ENCODE measurements around the gene INO80B.

DNA sequence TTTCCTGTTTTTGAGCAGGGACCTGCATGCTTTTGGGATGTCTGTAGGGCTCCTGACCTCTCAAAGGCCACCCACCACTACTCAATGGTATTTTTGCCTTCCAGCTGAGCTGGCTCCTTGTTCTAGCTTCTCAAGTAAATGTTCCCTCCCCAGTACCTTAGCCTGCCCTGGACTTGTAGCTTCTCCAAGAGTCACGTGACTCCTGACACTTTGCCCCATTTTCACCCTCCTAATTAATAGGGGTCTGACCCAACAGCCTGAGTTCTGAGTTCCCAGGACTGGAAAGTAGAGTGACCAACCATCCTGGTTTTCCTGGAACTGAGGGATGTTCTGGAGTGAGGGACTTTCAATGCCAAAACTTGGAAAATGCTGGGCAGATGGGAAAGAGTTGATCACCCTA, 40.6 kb downstream of the INO80B start:
- TF ChIP-seq ZBTB8A (IDR thresholded peaks at IDR 0.05; ENCODE audit: partially characterized antibody) (no peak), CHD2 (IDR thresholded peaks at IDR 0.05; ENCODE audit: low read depth, low read length) (no peak), FOXK2 (conservative IDR thresholded peaks at IDR 0.05 in 1 of 2, IDR thresholded peaks at IDR 0.05 in 1 of 2; ENCODE audit: low read depth in 2 of 2) (no peak), NR2C1 (IDR thresholded peaks at IDR 0.05) (no peak), NR2C1 (tag; IDR thresholded peaks at IDR 0.05) (no peak), SP2 (IDR thresholded peaks at IDR 0.05; ENCODE audit: extremely low read depth, low read depth, low read length, poor library complexity, severe bottlenecking) (no peak), NBN (IDR thresholded peaks at IDR 0.05; ENCODE audit: low read depth) (no peak), NFXL1 (CRISPR knock-in tag; IDR thresholded peaks at IDR 0.05) (no peak)
- TF ChIP-seq, protein P1, sequence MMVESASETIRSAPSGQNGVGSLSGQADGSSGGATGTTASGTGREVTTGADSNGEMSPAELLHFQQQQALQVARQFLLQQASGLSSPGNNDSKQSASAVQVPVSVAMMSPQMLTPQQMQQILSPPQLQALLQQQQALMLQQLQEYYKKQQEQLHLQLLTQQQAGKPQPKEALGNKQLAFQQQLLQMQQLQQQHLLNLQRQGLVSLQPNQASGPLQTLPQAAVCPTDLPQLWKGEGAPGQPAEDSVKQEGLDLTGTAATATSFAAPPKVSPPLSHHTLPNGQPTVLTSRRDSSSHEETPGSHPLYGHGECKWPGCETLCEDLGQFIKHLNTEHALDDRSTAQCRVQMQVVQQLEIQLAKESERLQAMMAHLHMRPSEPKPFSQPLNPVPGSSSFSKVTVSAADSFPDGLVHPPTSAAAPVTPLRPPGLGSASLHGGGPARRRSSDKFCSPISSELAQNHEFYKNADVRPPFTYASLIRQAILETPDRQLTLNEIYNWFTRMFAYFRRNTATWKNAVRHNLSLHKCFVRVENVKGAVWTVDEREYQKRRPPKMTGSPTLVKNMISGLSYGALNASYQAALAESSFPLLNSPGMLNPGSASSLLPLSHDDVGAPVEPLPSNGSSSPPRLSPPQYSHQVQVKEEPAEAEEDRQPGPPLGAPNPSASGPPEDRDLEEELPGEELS (CRISPR knock-in tag; IDR thresholded peaks at IDR 0.05; ENCODE audit: borderline replicate concordance) = no peak
- TF ChIP-seq, protein P2, sequence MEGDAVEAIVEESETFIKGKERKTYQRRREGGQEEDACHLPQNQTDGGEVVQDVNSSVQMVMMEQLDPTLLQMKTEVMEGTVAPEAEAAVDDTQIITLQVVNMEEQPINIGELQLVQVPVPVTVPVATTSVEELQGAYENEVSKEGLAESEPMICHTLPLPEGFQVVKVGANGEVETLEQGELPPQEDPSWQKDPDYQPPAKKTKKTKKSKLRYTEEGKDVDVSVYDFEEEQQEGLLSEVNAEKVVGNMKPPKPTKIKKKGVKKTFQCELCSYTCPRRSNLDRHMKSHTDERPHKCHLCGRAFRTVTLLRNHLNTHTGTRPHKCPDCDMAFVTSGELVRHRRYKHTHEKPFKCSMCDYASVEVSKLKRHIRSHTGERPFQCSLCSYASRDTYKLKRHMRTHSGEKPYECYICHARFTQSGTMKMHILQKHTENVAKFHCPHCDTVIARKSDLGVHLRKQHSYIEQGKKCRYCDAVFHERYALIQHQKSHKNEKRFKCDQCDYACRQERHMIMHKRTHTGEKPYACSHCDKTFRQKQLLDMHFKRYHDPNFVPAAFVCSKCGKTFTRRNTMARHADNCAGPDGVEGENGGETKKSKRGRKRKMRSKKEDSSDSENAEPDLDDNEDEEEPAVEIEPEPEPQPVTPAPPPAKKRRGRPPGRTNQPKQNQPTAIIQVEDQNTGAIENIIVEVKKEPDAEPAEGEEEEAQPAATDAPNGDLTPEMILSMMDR (IDR thresholded peaks at IDR 0.05 in 2 of 3, conservative IDR thresholded peaks at IDR 0.05 in 1 of 3; ENCODE audit: insufficient read depth in 2 of 3, low read depth in 1 of 3, low read length in 3 of 3) = no peak
- TF ChIP-seq, protein P3, sequence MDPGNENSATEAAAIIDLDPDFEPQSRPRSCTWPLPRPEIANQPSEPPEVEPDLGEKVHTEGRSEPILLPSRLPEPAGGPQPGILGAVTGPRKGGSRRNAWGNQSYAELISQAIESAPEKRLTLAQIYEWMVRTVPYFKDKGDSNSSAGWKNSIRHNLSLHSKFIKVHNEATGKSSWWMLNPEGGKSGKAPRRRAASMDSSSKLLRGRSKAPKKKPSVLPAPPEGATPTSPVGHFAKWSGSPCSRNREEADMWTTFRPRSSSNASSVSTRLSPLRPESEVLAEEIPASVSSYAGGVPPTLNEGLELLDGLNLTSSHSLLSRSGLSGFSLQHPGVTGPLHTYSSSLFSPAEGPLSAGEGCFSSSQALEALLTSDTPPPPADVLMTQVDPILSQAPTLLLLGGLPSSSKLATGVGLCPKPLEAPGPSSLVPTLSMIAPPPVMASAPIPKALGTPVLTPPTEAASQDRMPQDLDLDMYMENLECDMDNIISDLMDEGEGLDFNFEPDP (CRISPR knock-in tag; IDR thresholded peaks at IDR 0.05) = no peak
- TF ChIP-seq, protein P4, sequence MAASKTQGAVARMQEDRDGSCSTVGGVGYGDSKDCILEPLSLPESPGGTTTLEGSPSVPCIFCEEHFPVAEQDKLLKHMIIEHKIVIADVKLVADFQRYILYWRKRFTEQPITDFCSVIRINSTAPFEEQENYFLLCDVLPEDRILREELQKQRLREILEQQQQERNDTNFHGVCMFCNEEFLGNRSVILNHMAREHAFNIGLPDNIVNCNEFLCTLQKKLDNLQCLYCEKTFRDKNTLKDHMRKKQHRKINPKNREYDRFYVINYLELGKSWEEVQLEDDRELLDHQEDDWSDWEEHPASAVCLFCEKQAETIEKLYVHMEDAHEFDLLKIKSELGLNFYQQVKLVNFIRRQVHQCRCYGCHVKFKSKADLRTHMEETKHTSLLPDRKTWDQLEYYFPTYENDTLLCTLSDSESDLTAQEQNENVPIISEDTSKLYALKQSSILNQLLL (CRISPR knock-in tag; IDR thresholded peaks at IDR 0.05; ENCODE audit: borderline replicate concordance) = no peak
- TF ChIP-seq, protein P5, sequence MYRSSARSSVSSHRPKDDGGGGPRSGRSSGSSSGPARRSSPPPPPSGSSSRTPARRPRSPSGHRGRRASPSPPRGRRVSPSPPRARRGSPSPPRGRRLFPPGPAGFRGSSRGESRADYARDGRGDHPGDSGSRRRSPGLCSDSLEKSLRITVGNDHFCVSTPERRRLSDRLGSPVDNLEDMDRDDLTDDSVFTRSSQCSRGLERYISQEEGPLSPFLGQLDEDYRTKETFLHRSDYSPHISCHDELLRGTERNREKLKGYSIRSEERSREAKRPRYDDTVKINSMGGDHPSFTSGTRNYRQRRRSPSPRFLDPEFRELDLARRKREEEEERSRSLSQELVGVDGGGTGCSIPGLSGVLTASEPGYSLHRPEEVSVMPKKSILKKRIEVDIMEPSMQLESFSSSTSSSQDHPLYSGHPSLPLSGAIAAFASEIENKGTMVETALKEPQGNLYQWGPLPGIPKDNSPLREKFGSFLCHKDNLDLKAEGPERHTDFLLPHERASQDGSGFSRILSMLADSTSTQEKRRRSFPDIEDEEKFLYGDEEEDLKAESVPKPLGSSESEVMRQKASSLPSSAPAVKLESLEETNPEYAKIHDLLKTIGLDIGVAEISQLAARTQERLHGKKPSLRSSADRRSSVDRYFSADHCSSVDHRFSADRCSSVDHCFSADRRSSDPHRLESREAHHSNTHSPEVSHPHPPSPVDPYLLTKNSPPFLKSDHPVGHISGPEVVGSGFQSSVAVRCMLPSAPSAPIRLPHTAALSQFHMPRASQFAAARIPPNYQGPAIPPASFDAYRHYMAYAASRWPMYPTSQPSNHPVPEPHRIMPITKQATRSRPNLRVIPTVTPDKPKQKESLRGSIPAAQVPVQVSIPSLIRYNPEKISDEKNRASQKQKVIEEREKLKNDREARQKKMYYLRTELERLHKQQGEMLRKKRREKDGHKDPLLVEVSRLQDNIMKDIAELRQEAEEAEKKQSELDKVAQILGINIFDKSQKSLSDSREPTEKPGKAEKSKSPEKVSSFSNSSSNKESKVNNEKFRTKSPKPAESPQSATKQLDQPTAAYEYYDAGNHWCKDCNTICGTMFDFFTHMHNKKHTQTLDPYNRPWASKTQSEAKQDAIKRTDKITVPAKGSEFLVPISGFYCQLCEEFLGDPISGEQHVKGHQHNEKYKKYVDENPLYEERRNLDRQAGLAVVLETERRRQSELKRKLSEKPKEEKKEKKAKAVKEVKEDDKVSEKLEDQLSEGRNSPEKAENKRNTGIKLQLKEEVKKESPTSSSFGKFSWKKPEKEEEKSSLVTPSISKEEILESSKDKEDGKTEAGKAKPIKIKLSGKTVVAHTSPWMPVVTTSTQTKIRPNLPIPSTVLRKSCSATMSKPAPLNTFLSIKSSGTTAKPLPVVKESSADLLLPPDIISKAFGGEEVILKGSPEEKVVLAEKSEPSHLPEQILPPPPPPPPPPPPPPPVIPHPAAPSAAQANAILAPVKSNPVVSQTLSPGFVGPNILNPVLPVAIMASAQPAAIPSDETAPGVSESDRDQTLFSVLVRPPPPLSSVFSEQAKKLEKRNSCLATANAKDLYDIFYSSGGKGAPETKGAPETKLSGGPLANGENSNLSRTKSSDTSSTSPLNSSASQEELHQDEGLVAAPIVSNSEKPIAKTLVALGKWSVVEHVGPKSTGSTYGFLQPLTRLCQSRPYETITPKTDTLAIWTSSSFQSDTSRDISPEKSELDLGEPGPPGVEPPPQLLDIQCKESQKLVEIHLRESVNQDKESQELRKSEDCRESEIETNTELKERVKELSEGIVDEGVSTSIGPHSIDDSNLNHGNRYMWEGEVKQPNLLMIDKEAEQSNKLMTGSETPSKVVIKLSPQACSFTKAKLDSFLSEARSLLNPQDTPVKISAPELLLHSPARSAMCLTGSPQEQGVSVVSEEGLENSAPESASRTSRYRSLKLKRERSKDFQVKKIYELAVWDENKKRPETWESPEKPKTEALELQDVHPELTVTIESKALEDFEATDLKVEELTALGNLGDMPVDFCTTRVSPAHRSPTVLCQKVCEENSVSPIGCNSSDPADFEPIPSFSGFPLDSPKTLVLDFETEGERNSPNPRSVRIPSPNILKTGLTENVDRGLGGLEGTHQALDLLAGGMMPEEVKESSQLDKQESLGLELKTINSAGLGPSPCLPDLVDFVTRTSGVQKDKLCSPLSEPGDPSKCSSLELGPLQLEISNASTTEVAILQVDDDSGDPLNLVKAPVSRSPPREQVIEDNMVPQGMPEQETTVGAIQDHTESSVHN (IDR thresholded peaks at IDR 0.05; ENCODE audit: borderline replicate concordance in 1 of 2, low read depth in 1 of 2) = no peak

Measured in K562 (cell line).